Suprapubic skin (tissue), 4 donors: Measurements from ENCODE around the gene ERGIC1. TPM values are rescaled to one million over a fixed set of nuclear protein-coding genes. Genes with fewer than 3 reads are reported as not detected.

Experiments
- DNase-seq, 2 donors: peaks; one replicate each; pipeline ENCODE4 v3.0.0-alpha.2; 2019; ENCODE audit warnings: low spot score in 2 of 2
- H3K27ac ChIP-seq: fragments of 200-600 bp; sonication (generic); one replicate; pipeline ENCODE4 v1.5.1; 2019
- H3K27me3 ChIP-seq: fragments of 200-600 bp; sonication (generic); one replicate; pipeline ENCODE4 v1.5.1; 2019
- H3K36me3 ChIP-seq: fragments of 200-600 bp; sonication (generic); one replicate; pipeline ENCODE4 v1.5.1; 2019
- H3K4me1 ChIP-seq: fragments of 200-600 bp; sonication (generic); one replicate; pipeline ENCODE4 v1.5.1; 2019
- H3K4me3 ChIP-seq: fragments of 200-600 bp; sonication (generic); one replicate; pipeline ENCODE4 v1.5.1; 2019; ENCODE audit warnings: mild to moderate bottlenecking
- H3K9me3 ChIP-seq: fragments of 200-600 bp; sonication (generic); one replicate; pipeline ENCODE4 v1.5.1; 2019
- CTCF ChIP-seq, 2 donors: fragments of 200-600 bp in 1 of 2; fragments of 450-650 bp in 1 of 2; sonication (generic) in 1 of 2; IDR thresholded peaks; one replicate each; pipeline ENCODE4 v1.5.1; 2016 to 2019; ENCODE audit warnings: antibody characterized with exemption in 2 of 2, mild to moderate bottlenecking in 1 of 2, moderate library complexity in 1 of 2
- EP300 ChIP-seq: sonication (generic); formaldehyde crosslinking; IDR thresholded peaks from one replicate; pipeline ENCODE4 v1.6.1; 2017; ENCODE audit warnings: antibody characterized with exemption
- POLR2A ChIP-seq, 2 donors: fragments of 450-650 bp; IDR thresholded peaks; one replicate each; pipeline ENCODE4 v1.6.1; 2017; ENCODE audit warnings: antibody characterized with exemption in 2 of 2, mild to moderate bottlenecking in 2 of 2, moderate library complexity in 2 of 2
- POLR2AphosphoS5 ChIP-seq, 3 donors: sonication (generic); formaldehyde crosslinking; IDR thresholded peaks; one replicate each; pipeline ENCODE4 v1.6.1; 2017; ENCODE audit warnings: antibody characterized with exemption in 3 of 3
- WGBS: methylation state at CpG from one replicate; pipeline ENCODE4 v1.1.5; 2018; 5-methylcytosine and 5-hydroxymethylcytosine counted together
- total RNA-seq, 4 donors: library from RNA; depleted of rRNA; stranded (reverse); fragments of >200 nt; gene quantifications; one replicate each; pipeline ENCODE4 v1.1.0, GENCODE V29; 2016

Gene ERGIC1
- total RNA-seq, 4 donors from 2014 or later, result 81.2 to 106 (median 91.8) TPM

- WGBS, result 36% methylated on average over 19 of the region's 20 CpGs
- H3K27me3 ChIP-seq, result no peaks in the 10 kb centered on the region
- DNase-seq, result peak in 1 of 2 donors; percentile 79
- peaks cover 75% of the 10 kb centered on the region for H3K4me1 ChIP-seq
- TF ChIP-seq EP300 (no peak), POLR2AphosphoS5 (IDR thresholded peaks at IDR 0.05) (peak in 1 of 3 donors; percentile 12)
- no peaks in the 10 kb centered on the region for H3K9me3 ChIP-seq
- H3K36me3 ChIP-seq, result no peaks in the 10 kb centered on the region
- peak overlapping the region; percentile 90 for H3K27ac ChIP-seq
- no peak overlapping the region for H3K4me3 ChIP-seq
Measured at GRCh38 chr5:172870715-172871461, 36.8 kb downstream of the ERGIC1 start.

- Histone ChIP-seq H3K36me3 (no peaks in the 10 kb centered on the region), H3K9me3 (no peaks in the 10 kb centered on the region), H3K4me3 (no peak overlapping the region), H3K27me3 (no peaks in the 10 kb centered on the region), H3K4me1 (peaks cover 71% of the 10 kb centered on the region), H3K27ac (peak overlapping the region; percentile 90)
- no peak for DNase-seq
- WGBS, result 62% methylated on average over 3 of the region's 3 CpGs
- no peak for TF ChIP-seq POLR2AphosphoS5 (IDR thresholded peaks at IDR 0.05)
- TF ChIP-seq POLR2A (IDR thresholded peaks at IDR 0.05), result no peak
- no peak for TF ChIP-seq EP300
- TF ChIP-seq CTCF (IDR thresholded peaks at IDR 0.05), result no peak
Measured at GRCh38 chr5:172871536-172871935, 37.5 kb downstream of the ERGIC1 start.

GRCh38 chr5:172871982-172872381 lies 37.9 kb downstream of the ERGIC1 start:
- no peaks in the 10 kb centered on the region for H3K36me3 ChIP-seq
- TF ChIP-seq POLR2AphosphoS5 (IDR thresholded peaks at IDR 0.05) (no peak), CTCF (IDR thresholded peaks at IDR 0.05) (no peak), EP300 (no peak), POLR2A (IDR thresholded peaks at IDR 0.05) (no peak)
- H3K4me1 ChIP-seq, result peaks cover 67% of the 10 kb centered on the region
- WGBS, result 72% methylated on average over 5 of the region's 5 CpGs
- H3K27ac ChIP-seq, result peak overlapping the region; percentile 90
- H3K27me3 ChIP-seq, result no peaks in the 10 kb centered on the region
- H3K9me3 ChIP-seq, result no peaks in the 10 kb centered on the region
- H3K4me3 ChIP-seq, result no peak overlapping the region
- no peak for DNase-seq

- H3K27me3 ChIP-seq, result no peaks in the 10 kb centered on the region
- peaks cover 61% of the 10 kb centered on the region for H3K4me1 ChIP-seq
- peak in 1 of 2 donors; percentile 83 for DNase-seq
- WGBS, result 24% methylated on average over 13 of the region's 13 CpGs
- no peaks in the 10 kb centered on the region for H3K36me3 ChIP-seq
- no peaks in the 10 kb centered on the region for H3K9me3 ChIP-seq
- no peak overlapping the region for H3K4me3 ChIP-seq
- no peak for TF ChIP-seq POLR2A (IDR thresholded peaks at IDR 0.05)
- TF ChIP-seq CTCF (IDR thresholded peaks at IDR 0.05), result no peak
- TF ChIP-seq POLR2AphosphoS5 (IDR thresholded peaks at IDR 0.05), result peak in 2 of 3 donors; percentile 36 to 38
- peak; percentile 28 for TF ChIP-seq EP300
- peak overlapping the region; percentile 90 for H3K27ac ChIP-seq
Measured at GRCh38 chr5:172872997-172873491, 39.0 kb downstream of the ERGIC1 start.

- Histone ChIP-seq H3K27me3 (no peaks in the 10 kb centered on the region), H3K36me3 (no peaks in the 10 kb centered on the region), H3K9me3 (no peaks in the 10 kb centered on the region), H3K4me1 (peaks cover 61% of the 10 kb centered on the region), H3K27ac (peak overlapping the region; percentile 90), H3K4me3 (no peak overlapping the region)
- no peak for DNase-seq
- TF ChIP-seq POLR2A (IDR thresholded peaks at IDR 0.05) (no peak), POLR2AphosphoS5 (IDR thresholded peaks at IDR 0.05) (no peak), EP300 (no peak), CTCF (IDR thresholded peaks at IDR 0.05) (no peak)
- 96% methylated on average over 2 of the region's 3 CpGs for WGBS
Measured at GRCh38 chr5:172873513-172873912, 39.5 kb downstream of the ERGIC1 start.
